Ecto neural progenitor cell (in vitro differentiated cells): ENCODE data around the gene ATAT1.

ENCODE experiments used
- DNase-seq: peaks from one replicate; pipeline ENCODE4 v3.0.0-alpha.2; 2018; ENCODE audit warnings: low spot score

ATAT1 gene

DNA sequence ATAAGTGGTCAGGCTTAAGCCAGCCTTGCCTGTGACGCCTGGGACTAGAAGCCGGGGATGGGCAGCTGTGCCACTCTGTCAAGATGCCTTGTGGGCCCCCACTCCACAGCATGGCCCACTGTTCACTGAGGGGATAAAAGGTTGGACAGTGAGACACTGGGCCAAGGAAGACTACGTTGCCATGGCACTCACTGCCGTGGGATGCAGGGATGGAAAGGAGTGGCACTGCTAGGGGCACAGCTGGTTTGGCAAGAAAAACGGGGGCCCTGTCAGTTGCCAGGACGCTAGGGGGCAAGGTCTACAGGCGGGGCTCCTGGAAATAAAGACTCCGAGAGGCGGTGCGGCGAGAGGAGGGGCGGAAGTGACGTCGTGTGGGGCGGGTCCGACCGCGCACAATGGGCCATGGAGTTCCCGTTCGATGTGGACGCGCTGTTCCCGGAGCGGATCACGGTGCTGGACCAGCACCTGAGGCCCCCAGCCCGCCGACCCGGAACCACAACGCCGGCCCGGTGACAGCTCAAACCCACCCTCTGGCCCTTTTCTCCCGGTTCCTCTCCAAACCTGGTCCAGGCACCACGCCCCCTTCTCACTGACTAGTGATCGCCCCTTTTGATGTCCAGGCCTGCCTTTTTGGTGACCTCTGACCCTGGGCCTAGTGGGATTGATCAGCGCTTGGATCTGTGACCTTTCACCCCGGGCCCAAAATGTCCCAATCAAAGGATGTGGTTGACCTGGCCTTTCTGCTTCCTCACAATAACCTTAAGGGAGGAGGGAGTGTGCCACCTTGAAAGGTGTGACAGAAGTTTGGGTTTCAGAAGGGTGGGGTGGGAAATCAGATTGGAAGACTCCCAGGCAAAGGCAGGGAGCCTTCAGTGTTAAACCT lies at the start of gene ATAT1:
Gene ATAT1, plus strand, starts transcription at position 391 of the 883 bp plus-strand sequence.
- DNase-seq = peak; percentile 88

DNA sequence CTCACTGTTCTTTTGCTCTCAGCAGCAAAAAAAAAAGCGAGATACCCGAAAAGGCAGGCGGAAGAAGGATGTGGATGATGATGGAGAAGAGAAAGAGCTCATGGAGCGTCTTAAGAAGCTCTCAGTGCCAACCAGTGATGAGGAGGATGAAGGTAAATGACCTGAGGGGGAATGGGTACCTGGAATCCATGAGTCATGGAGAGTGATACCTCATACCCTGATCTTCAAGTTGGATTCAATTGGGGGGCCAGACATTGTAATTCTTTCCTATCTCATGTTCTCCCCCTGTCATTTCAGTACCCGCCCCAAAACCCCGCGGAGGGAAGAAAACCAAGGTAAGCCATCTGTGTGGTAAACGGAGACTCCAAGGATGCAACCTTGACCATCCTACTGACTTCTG lies 48.6 kb upstream of the ATAT1 start:
- DNase-seq = no peak

GRCh38 chr6:30583921-30584320 lies 42.8 kb upstream of the ATAT1 start:
- no peak for DNase-seq

- no peak for DNase-seq
Measured at GRCh38 chr6:30589754-30590358, 36.8 kb upstream of the ATAT1 start.

- no peak for DNase-seq
Measured at GRCh38 chr6:30590509-30590908, 36.2 kb upstream of the ATAT1 start.

DNA sequence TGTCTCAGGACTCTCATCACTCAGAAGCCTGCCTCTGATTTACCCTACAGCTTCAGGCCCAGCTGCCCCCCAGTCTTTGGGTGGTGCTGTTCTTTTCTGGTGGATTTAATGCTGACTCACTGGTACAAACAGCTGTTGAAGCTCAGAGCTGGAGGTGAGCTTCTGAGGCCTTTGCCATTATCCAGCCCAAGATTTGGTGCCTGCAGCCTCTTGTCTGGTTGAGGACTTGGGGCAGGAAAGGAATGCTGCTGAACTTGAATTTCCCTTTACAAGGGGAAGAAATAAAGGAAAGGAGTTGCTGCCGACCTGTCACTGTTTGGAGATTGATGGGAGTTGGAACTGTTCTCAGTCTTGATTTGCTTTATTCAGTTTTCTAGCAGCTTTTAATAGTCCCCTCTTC lies 35.7 kb upstream of the ATAT1 start:
- DNase-seq = no peak

- DNase-seq = no peak
Measured at GRCh38 chr6:30592287-30592686, 34.4 kb upstream of the ATAT1 start.

GRCh38 chr6:30597315-30598144 lies 29.1 kb upstream of the ATAT1 start:
- DNase-seq = peak; percentile 80

GRCh38 chr6:30598912-30599624 lies 27.6 kb upstream of the ATAT1 start:
- no peak for DNase-seq

DNA sequence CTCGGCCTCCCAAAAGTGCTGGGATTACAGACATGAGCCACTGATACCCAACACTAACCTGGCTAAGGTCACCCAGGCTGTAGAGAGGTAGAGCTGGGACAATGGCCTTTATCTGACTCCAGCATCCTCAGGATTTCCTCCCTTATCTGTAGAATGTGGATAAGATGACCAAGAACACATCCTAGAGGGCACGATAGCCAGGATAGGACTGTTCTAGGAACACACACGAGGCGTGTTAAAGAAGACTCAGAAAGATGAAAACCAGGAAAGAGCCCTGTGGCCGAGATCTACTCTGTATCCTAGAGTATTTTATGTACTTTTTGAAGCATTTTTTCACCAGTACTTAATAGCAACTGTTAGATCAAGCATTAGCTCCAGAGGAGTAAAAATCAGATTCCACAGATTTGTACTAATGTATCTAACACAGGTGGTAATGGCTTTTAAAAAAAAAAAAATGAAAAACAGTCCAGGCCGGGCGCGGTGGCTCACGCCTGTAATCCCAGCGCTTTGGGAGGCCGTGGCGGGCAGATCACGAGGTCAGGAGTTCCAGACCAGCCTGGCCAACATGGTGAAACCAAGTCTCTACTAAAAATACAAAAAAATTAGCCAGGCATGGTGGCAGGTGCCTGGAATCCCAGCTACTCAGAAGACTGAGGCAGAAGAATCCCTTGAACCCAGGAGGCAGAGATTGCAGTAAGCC lies 26.9 kb upstream of the ATAT1 start:
- no peak for DNase-seq

GRCh38 chr6:30600451-30600961 lies 26.2 kb upstream of the ATAT1 start:
- DNase-seq = no peak

DNA sequence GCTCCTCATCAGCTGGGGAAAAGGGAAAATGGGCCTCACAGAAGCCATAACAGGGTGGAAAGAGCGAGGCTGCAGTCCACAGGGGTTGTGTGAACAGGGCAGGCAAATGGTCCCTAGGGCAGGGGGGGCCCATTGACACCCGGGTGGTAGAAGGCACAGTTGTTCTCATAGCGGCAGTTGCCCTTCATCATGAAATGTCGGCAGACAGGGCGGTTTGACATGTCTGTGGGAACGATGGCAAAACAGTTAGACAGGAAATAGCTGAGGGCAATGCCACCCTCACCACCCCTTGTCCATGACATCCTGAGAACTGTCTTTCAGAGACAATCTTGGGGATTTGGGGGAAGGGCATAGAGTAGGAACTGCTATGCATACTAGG lies 25.2 kb upstream of the ATAT1 start:
- DNase-seq = no peak

- no peak for DNase-seq
Measured at GRCh38 chr6:30601815-30602641, 24.6 kb upstream of the ATAT1 start.

DNA sequence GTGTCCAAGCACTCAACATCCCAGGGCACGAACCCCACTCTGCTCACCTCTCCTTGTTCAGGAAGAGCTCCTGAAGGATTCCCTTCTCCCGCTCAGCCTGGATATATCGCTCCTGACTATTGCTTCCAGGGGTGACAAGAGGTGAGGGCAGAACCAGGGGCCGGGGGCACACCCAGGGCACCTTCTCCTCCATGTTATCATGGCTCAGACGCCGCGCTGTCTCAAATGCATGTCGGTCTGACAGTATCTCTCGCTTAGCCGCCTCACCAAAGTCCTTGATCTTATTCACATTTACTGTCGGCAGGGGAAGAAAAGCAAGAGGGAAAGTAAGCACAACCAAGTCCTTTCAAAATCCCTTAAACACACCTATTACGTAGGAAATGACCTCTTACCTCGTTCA lies 22.7 kb upstream of the ATAT1 start:
- no peak for DNase-seq

GRCh38 chr6:30610065-30610464 lies 16.6 kb upstream of the ATAT1 start:
- DNase-seq = no peak

- DNase-seq = no peak
Measured at GRCh38 chr6:30611150-30611855, 15.4 kb upstream of the ATAT1 start.

- DNase-seq = no peak
Measured at GRCh38 chr6:30611856-30612194, 14.8 kb upstream of the ATAT1 start.

DNA sequence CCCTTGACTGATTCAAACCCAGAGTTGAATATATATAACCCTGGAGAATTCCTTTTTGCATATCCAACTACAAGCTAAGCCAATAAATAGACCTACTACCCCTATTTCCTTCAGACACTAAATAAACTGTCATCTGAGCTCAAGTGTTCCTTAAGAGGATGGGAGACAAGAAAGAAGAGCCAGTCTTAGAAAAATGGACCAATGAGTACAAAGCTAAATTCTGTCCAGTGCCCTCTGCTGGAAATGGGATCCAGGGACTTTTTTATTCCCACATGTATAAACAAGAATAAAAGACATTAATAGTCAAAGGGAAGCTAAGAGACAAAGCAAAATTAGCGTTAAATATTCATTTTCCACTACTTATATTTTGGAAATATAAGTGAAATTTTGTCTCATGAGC lies 14.5 kb upstream of the ATAT1 start:
- no peak for DNase-seq

DNA sequence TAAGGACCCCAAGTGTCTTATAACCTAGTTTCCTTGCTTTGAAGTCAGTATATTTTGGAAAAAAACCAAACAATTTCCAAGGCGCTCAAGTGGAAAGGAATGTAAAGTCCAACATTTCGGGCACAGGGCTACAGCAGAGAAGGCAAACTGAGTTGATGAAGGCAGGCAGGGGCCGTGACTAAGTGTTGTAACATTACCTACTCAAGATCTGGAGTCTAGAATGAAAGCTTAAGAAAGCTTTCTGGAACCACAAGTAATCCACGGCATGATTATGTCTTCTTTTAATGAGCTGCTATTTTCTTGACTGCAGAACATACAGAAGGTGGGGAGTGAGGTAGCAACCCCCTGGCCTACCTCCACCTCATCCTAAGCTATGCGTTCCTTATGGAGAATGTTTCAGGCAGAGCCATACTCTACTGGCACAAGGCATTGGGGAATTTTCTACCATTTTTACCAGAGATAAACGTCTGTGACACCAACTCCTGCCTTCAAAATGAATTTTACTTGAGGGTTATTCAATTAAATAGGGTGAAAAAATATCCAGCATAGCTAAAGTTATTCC lies 13.9 kb upstream of the ATAT1 start:
- no peak for DNase-seq
